ENCODE data around the gene P3H4.

DNA sequence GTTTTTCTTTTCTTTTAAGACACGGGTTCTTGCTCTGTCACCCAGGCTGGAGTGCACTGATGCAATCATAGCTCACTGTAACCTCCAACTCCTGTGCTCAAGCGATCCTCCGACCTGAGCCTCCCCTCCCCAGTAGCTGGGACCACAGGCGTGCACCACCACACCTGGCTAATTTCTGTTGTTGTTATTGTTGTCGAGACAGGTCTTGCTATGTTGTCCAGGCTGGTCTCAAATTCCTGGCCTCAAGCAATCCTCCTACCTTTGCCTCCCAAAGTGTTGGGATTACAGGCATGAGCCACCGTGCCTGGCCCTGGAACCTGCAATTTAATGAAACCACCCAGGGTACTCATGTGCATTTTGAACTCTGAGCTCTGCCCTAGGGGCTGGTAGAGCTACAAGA lies 49.4 kb downstream of the P3H4 start:
- TF ChIP-seq, protein P1, sequence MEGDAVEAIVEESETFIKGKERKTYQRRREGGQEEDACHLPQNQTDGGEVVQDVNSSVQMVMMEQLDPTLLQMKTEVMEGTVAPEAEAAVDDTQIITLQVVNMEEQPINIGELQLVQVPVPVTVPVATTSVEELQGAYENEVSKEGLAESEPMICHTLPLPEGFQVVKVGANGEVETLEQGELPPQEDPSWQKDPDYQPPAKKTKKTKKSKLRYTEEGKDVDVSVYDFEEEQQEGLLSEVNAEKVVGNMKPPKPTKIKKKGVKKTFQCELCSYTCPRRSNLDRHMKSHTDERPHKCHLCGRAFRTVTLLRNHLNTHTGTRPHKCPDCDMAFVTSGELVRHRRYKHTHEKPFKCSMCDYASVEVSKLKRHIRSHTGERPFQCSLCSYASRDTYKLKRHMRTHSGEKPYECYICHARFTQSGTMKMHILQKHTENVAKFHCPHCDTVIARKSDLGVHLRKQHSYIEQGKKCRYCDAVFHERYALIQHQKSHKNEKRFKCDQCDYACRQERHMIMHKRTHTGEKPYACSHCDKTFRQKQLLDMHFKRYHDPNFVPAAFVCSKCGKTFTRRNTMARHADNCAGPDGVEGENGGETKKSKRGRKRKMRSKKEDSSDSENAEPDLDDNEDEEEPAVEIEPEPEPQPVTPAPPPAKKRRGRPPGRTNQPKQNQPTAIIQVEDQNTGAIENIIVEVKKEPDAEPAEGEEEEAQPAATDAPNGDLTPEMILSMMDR (IDR thresholded peaks at IDR 0.05 in 8 of 11, conservative IDR thresholded peaks at IDR 0.05 in 3 of 11): no peak
- TF ChIP-seq POLR2A (IDR thresholded peaks at IDR 0.05) (no peak), POLR2AphosphoS5 (IDR thresholded peaks at IDR 0.05) (no peak)

Measured in spleen (tissue), 7 donors.